ENCODE data around the gene SULF2.

Gene SULF2

DNA sequence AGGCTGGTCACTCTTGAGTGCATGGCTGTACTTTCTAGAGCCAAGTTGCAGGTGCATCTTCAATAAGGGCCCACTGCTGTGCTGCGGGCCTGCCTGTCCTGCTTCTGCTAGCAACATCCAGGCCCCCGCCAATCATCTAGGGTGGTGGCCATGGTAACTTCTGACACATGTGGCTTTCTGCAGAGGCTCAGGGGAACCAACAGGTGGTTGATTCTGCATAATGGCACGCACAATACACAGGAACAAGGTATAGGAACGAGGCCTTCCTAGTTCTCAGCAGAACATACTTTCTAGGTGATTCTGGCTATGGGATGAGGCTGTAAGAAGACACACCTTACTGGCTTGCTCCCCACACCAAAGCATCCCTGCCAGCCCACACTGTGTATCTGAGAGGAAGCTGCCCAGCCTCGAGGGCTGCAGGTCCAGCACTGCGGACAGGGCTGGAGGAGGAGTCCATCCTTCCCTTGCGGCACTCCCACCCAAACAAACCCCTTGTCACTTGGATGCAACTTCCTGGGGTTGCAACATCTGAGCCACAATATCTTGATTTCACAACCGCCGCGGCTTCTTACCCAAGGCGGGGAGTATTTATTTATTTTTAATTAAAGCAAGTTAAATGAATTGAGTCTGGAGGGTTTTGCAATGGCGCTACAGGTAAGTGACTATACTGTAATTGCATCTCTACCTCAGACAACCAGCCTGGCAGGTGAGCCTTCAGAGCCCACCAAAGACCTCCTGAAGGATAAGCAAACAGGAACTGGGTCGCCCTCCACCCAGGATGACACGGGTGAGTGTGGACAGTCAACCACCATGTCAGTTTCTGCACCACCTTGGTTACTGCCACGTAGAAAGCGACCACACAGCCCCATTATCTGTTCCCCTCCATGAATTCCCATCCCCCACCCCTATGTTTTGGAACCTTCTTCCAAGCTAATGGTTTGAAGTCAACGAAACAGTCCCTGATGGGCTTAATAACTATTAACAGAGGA lies 49.6 kb downstream of the SULF2 start:
- Histone ChIP-seq H3K27me3 (ENCODE audit: insufficient read depth, low read length, poor library complexity, severe bottlenecking) (no peaks in the 10 kb centered on the region), H3K4me3 (ENCODE audit: low read length, poor library complexity, severe bottlenecking) (no peak overlapping the region), H3K9ac (ENCODE audit: low read depth, low read length, poor library complexity, severe bottlenecking) (no peak overlapping the region), H3K9me3 (ENCODE audit: insufficient read depth, low read depth, low read length) (no peaks in the 10 kb centered on the region), H4K20me1 (ENCODE audit: insufficient read depth, low read length, poor library complexity, severe bottlenecking) (no peaks in the 10 kb centered on the region), H3K9me2 (replicated peaks; ENCODE audit: low read depth, low read length) (no peaks in the 10 kb centered on the region), H3K79me2 (ENCODE audit: insufficient read depth, low read length) (no peaks in the 10 kb centered on the region), H3K4me2 (ENCODE audit: low read depth, low read length, poor library complexity, severe bottlenecking) (no peak overlapping the region), H3K4me1 (ENCODE audit: insufficient read depth, low read length, poor library complexity, severe bottlenecking) (no peaks in the 10 kb centered on the region), H3F3A (ENCODE audit: low read depth) (no peaks in the 10 kb centered on the region), H2AFZ (ENCODE audit: low read length) (no peak overlapping the region), H3K36me3 (ENCODE audit: insufficient read depth, low read length) (no peaks in the 10 kb centered on the region)
- TF ChIP-seq EZH2phosphoT487 (IDR thresholded peaks at IDR 0.05; ENCODE audit: borderline replicate concordance) (no peak), CTCF (conservative IDR thresholded peaks at IDR 0.05; ENCODE audit: low read length) (no peak)

GRCh38 chr20:47734870-47735269 lies 50.4 kb downstream of the SULF2 start:
- Histone ChIP-seq H3K36me3 (ENCODE audit: insufficient read depth, low read length) (no peaks in the 10 kb centered on the region), H3K4me2 (ENCODE audit: low read depth, low read length, poor library complexity, severe bottlenecking) (no peak overlapping the region), H3K4me1 (ENCODE audit: insufficient read depth, low read length, poor library complexity, severe bottlenecking) (no peaks in the 10 kb centered on the region), H3K9ac (ENCODE audit: low read depth, low read length, poor library complexity, severe bottlenecking) (no peak overlapping the region), H3K27me3 (ENCODE audit: insufficient read depth, low read length, poor library complexity, severe bottlenecking) (no peaks in the 10 kb centered on the region), H3K4me3 (ENCODE audit: low read length, poor library complexity, severe bottlenecking) (no peak overlapping the region), H2AFZ (ENCODE audit: low read length) (no peak overlapping the region), H3K9me2 (replicated peaks; ENCODE audit: low read depth, low read length) (no peaks in the 10 kb centered on the region), H3K79me2 (ENCODE audit: insufficient read depth, low read length) (no peaks in the 10 kb centered on the region), H3K9me3 (ENCODE audit: insufficient read depth, low read depth, low read length) (no peaks in the 10 kb centered on the region), H4K20me1 (ENCODE audit: insufficient read depth, low read length, poor library complexity, severe bottlenecking) (no peaks in the 10 kb centered on the region), H3F3A (ENCODE audit: low read depth) (no peaks in the 10 kb centered on the region)
- TF ChIP-seq EZH2phosphoT487 (IDR thresholded peaks at IDR 0.05; ENCODE audit: borderline replicate concordance) (no peak), CTCF (conservative IDR thresholded peaks at IDR 0.05; ENCODE audit: low read length) (no peak)

GRCh38 chr20:47733892-47734291 lies 51.4 kb downstream of the SULF2 start:
- Histone ChIP-seq H3K9me3 (ENCODE audit: insufficient read depth, low read depth, low read length) (no peaks in the 10 kb centered on the region), H3K27me3 (ENCODE audit: insufficient read depth, low read length, poor library complexity, severe bottlenecking) (no peaks in the 10 kb centered on the region), H3K36me3 (ENCODE audit: insufficient read depth, low read length) (no peaks in the 10 kb centered on the region), H3K9ac (ENCODE audit: low read depth, low read length, poor library complexity, severe bottlenecking) (no peak overlapping the region), H3K4me1 (ENCODE audit: insufficient read depth, low read length, poor library complexity, severe bottlenecking) (no peaks in the 10 kb centered on the region), H3K79me2 (ENCODE audit: insufficient read depth, low read length) (no peaks in the 10 kb centered on the region), H3K4me3 (ENCODE audit: low read length, poor library complexity, severe bottlenecking) (no peak overlapping the region), H3K4me2 (ENCODE audit: low read depth, low read length, poor library complexity, severe bottlenecking) (no peak overlapping the region), H2AFZ (ENCODE audit: low read length) (no peak overlapping the region), H3K9me2 (replicated peaks; ENCODE audit: low read depth, low read length) (no peaks in the 10 kb centered on the region), H4K20me1 (ENCODE audit: insufficient read depth, low read length, poor library complexity, severe bottlenecking) (no peaks in the 10 kb centered on the region), H3F3A (ENCODE audit: low read depth) (no peaks in the 10 kb centered on the region)
- TF ChIP-seq EZH2phosphoT487 (IDR thresholded peaks at IDR 0.05; ENCODE audit: borderline replicate concordance) (no peak), CTCF (conservative IDR thresholded peaks at IDR 0.05; ENCODE audit: low read length) (no peak)
